ENCODE measurements around the gene ANKRD33B.

DNA sequence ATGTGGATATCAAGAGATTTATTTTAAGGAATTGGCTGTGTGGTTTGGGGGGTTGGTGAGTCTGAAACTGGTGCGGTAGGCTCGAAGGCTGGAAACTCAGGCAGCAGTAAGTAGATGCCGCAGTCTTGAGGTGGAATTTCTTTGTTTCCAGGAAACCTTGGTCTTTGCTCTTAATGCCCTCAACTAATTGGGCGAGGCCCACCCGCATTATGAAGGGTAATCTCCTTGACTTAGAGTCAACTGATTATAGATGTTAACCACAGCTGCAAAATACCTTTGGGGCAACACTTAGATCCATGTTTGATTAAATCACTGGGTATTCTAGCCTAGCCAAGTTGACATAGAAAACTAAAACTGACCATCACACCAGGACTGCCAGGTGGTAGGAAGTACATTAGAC lies 83.8 kb downstream of the ANKRD33B start:
- TF ChIP-seq POLR2AphosphoS5 (IDR thresholded peaks at IDR 0.05; ENCODE audit: low read depth, low read length) (no peak), EGR1 (IDR thresholded peaks at IDR 0.05; ENCODE audit: borderline replicate concordance, low read depth, low read length) (no peak), SP2 (IDR thresholded peaks at IDR 0.05; ENCODE audit: low read length) (no peak), CEBPB (IDR thresholded peaks at IDR 0.05; ENCODE audit: low read depth, low read length) (no peak), POU5F1 (IDR thresholded peaks at IDR 0.05; ENCODE audit: low read depth, low read length) (no peak), RBBP5 (IDR thresholded peaks at IDR 0.05; ENCODE audit: borderline replicate concordance, low read depth, low read length) (no peak), POLR2A (IDR thresholded peaks at IDR 0.05; ENCODE audit: control extremely low read depth in 1 of 2, low read depth in 2 of 2, low read length in 2 of 2) (no peak), TEAD4 (IDR thresholded peaks at IDR 0.05; ENCODE audit: low read depth, low read length) (no peak), ZNF274 (IDR thresholded peaks at IDR 0.05; ENCODE audit: borderline replicate concordance, extremely low read depth, low read length) (no peak), RNF2 (IDR thresholded peaks at IDR 0.05; ENCODE audit: borderline replicate concordance, low read depth, low read length, missing control alignments, poor library complexity, severe bottlenecking) (no peak)
- TF ChIP-seq, protein P1, sequence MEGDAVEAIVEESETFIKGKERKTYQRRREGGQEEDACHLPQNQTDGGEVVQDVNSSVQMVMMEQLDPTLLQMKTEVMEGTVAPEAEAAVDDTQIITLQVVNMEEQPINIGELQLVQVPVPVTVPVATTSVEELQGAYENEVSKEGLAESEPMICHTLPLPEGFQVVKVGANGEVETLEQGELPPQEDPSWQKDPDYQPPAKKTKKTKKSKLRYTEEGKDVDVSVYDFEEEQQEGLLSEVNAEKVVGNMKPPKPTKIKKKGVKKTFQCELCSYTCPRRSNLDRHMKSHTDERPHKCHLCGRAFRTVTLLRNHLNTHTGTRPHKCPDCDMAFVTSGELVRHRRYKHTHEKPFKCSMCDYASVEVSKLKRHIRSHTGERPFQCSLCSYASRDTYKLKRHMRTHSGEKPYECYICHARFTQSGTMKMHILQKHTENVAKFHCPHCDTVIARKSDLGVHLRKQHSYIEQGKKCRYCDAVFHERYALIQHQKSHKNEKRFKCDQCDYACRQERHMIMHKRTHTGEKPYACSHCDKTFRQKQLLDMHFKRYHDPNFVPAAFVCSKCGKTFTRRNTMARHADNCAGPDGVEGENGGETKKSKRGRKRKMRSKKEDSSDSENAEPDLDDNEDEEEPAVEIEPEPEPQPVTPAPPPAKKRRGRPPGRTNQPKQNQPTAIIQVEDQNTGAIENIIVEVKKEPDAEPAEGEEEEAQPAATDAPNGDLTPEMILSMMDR (IDR thresholded peaks at IDR 0.05; ENCODE audit: control extremely low read depth in 1 of 3, insufficient read depth in 1 of 3, low read depth in 1 of 3, low read length in 3 of 3), result no peak
- TF ChIP-seq, protein P2, sequence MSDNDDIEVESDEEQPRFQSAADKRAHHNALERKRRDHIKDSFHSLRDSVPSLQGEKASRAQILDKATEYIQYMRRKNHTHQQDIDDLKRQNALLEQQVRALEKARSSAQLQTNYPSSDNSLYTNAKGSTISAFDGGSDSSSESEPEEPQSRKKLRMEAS (IDR thresholded peaks at IDR 0.05), result no peak
